M059J (cell line): Measurements from ENCODE around the gene FBXO22. TPM values are rescaled to one million over a fixed set of nuclear protein-coding genes. Genes with fewer than 3 reads are reported as not detected.
"Not testable (repeated sequence)": the region's sequence is repeated elsewhere in the genome, so short reads cannot be mapped to it uniquely, and the experiment has no call there.

ENCODE experiments used
- DNase-seq: peaks from one replicate; pipeline ENCODE4 v3.0.0-alpha.2; 2012; ENCODE audit warnings: low read depth
- total RNA-seq: library from RNA; depleted of rRNA; stranded (reverse); fragments of >200 nt; shearing (Covaris generic); gene quantifications from 2 replicates; pipeline ENCODE4 v1.2.3, GENCODE V29; 2014; rRNA removed

The FBXO22 gene
- total RNA-seq, 1 experiment from 2014 or later: 57.4 TPM

DNA sequence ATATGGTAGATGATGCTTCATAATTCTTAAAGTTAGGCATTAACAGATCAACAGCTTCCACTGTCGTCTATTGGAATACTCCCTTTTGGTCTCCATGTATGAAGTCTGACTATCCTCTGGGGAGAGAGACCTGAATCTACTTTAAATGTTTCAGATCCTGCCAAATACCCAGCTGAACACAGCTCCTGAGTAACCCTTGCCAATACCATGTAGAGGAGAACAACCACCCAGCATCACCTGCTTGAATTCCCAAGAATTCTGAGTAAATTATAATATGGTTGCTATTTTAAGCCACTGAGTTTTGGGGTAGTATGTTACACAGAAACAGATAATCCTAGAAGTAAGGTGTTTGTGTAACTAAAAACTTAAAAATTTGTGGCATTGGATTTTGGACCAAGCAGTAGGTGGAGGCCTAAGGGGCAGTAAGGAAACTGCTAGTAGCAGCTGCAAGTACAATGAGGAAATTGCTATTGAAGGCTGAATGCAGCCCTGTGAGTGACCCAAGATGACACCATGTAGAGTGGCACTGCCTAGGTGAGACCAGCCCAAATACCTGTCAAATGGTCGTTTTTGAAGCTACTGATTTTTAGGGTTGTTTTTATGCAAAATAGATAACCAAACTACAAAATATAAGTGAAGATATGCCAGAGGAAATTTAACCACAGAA is 77.6 kb downstream of the FBXO22 start:
- no peak for DNase-seq

DNA sequence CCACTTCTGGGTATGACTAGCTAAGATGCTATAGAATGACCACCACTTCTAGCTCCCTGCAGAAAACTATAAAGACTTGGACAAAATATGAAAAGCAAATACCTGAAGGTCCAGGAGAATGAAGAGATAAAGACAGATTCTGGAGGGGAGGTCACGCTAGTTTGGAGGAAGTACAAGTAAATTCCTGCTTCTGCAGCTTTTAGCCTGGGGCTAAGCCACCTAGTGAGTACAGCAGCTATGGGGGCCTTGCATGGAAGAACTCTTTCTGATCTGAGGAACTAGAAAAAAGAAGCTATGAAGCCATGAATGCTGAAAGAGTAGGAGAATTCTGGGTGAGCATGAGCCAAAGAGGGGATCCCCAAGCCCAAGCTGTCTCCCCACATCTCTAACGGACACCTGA is 78.8 kb downstream of the FBXO22 start:
- DNase-seq: peak; percentile 5

DNA sequence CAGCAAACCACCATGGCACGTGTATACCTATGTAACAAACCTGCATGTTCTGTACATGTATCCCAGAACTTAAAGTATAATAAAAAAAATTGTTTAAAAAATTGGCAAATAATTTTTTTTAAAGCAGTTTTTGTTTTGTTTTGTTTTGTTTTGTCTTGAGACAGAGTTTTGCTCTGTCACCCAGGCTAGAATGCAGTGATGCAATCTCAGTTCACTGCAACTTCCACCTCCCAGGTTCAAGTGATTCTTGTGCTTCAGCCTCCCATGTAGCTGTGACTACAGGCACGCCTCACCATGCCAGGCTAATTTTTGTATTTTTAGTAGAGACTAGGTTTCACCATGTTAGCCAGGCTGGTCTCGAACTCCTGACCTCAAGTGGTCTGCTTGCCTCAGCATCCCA is 81.0 kb downstream of the FBXO22 start:
- DNase-seq: not testable (repeated sequence)

DNA sequence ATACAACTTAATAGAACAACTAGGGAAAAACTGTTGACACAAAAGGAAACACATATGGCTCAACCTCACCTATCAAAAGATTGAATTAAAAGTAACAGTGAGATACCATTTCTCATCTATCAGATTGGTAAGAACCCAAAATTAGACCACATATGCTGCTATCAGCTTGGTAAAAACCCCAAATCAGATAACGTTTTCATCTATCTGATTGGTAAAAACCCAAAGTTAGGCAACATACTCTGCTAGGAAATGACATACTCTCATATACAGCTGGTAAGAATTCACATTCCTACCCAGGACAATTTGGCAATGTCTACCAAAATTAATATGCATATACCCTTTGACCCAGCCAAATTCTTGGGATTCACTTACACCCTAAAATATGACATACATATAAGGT is 82.3 kb downstream of the FBXO22 start:
- DNase-seq: no peak

DNA sequence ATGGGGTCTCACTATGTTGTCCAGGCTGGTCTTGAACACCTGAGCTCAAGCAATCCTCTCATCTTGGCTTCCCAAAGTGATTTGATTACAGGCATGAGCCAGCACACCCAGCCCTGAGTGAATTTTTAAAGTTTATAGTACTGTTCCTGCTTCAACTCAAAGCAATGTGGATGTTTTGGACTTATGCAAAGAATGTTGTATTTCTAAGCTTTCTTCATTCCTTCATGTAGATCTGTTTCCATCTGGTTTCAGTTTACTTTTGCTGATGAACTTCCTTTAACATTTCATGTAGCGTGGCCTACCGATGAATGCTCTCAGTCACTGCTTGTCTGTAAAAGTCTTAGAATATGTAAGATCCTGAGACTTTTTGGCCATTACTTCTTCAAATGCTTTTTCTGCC is 85.4 kb downstream of the FBXO22 start:
- no peak for DNase-seq

DNA sequence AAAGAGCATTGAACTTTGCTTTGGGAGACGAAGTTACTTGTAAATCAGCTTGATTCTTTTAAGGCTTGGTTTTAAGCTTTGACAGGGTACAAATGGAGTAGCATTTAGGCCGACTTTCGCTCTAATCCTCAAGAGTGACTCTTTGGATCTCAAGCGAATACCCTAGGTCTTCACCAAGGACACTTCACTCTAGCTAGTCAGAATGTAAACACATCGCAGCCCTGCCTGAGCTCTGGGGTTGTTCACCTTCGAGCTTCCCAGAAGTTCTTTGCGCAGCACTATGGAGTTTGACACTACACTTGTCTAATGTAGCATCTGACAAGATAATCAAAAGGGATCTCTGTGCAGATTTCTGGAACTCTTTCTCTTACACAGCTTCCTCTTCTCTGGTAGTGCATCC is 86.2 kb downstream of the FBXO22 start:
- DNase-seq: no peak

Other genes starting within 250 kb of the FBXO22 start
- 3.4 and 8.2 TPM in 2 replicates for gene CSPG4, start 191.0 kb upstream of the FBXO22 start, total RNA-seq
- gene UBE2Q2, start 60.4 kb upstream of the FBXO22 start, total RNA-seq: 30.7 and 37.5 TPM in 2 replicates
- gene NRG4, start 108.5 kb downstream of the FBXO22 start, total RNA-seq: not detected in 2 replicates
- not detected in 2 replicates for gene TMEM266, start 156.1 kb downstream of the FBXO22 start, total RNA-seq